Natural killer cell treated with Interleukin-12 subunit alpha and Interleukin-12 subunit beta and Interleukin-15 and Interleukin-18, amount 100 ng/mL, for 72 hours (primary cell): ENCODE measurements around the gene ENPP6. TPM values are rescaled to one million over a fixed set of nuclear protein-coding genes. Genes with fewer than 3 reads are reported as not detected.

Experiments used
- ATAC-seq, 2 donors: fragments of 150-1000 bp; cut with Tn5 transposase in 1 of 2; sonication (Bioruptor Pico), chemical (Tn5 transposase) in 1 of 2; 2 replicates each; pipeline ENCODE4 v1.10.0; 2021
- DNase-seq: peaks from one replicate; pipeline ENCODE4 v3.0.0; 2022; ENCODE audit warnings: low spot score
- H3K27ac Mint-ChIP-seq, 2 donors: 1 replicate in 1 of 2; 2 replicates in 1 of 2; pipeline ENCODE4 v1.8.0; 2022; ENCODE audit warnings: mixed read lengths in 2 of 2, mild to moderate bottlenecking in 1 of 2, moderate library complexity in 1 of 2
- H3K27me3 Mint-ChIP-seq, 2 donors: 1 replicate in 1 of 2; 2 replicates in 1 of 2; pipeline ENCODE4 v1.8.0; 2022; ENCODE audit warnings: mixed read lengths in 2 of 2
- H3K36me3 Mint-ChIP-seq: one replicate; pipeline ENCODE4 v1.8.0; 2022; ENCODE audit warnings: mixed read lengths
- H3K4me1 Mint-ChIP-seq, 2 donors: 1 replicate in 1 of 2; 2 replicates in 1 of 2; pipeline ENCODE4 v1.8.0; 2022; ENCODE audit warnings: low read depth in 2 of 2, mixed read lengths in 2 of 2, mild to moderate bottlenecking in 1 of 2
- H3K4me3 Mint-ChIP-seq: one replicate; pipeline ENCODE4 v1.8.0; 2022; ENCODE audit warnings: mixed read lengths
- H3K9me3 Mint-ChIP-seq: 2 replicates; pipeline ENCODE4 v1.8.0; 2022; ENCODE audit warnings: mixed read lengths
- total RNA-seq, 2 donors: library from RNA; stranded (reverse); gene quantifications; one replicate each; pipeline ENCODE4 v1.2.3, GENCODE V29; 2022

The ENPP6 gene
- total RNA-seq, 2 donors from 2014 or later, result 1.4 to 5.8 TPM

DNA sequence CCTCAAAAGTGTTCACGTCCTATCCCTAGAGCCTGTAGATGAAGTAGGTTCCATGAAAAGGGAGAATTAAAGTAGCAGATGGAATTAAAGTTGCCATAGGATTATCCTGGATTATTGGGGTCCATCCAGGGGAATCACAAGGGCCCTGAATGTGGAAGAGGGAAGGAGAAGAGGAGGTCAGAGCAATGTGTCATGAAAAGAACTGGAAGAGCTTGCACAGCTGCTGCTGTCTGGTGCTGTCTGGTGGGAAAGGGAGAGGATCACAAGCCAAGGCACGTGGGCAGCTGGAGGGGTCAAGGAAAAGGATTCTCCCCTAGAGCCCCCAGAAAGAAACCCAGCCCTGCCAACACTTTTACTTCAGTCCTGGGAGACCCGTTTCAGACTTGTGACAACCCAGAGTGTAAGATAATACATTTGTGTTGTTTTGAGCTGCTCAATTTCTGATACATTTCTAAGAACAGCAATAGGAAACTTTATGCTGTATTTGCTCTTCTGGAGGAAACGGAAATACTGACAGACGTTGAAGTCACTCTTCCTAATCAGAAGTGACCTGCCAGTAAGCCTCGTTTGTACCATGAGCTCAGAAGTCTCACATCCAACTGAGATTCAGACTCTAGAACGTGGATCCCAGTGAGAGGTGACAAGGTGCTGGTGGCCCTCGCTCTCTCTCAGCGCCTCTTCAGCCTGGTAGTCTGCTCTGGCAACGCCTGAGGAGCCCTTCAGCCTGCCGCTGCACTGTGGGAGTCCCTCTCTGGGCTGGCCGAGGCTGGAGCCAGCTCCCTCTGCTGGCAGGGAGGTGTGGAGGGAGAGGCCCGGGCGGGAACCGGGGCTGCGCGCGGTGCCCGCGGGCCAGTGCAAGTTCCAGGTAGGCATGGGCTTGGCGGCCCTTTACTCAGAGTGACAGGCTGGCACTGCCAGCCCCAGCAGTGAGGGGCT lies 34.7 kb upstream of the ENPP6 start:
- ATAC-seq (no peak), DNase-seq (no peak)
- Mint-ChIP-seq H3K36me3 (no peaks in the 10 kb centered on the region), H3K4me3 (no peak overlapping the region), H3K27me3 (peaks cover 4 to 9% of the 10 kb centered on the region in 2 donors), H3K9me3 (no peaks in the 10 kb centered on the region), H3K4me1 (peaks cover 18 to 21% of the 10 kb centered on the region in 2 donors), H3K27ac (no peak overlapping the region)

GRCh38 chr4:184251670-184251980 lies 34.0 kb upstream of the ENPP6 start:
- DNase-seq (no peak), ATAC-seq (no peak)
- Mint-ChIP-seq H3K27me3 (peaks cover 4 to 9% of the 10 kb centered on the region in 2 donors), H3K4me1 (peaks cover 16 to 22% of the 10 kb centered on the region in 2 donors), H3K9me3 (no peaks in the 10 kb centered on the region), H3K27ac (peak overlapping the region in 1 of 2 donors; percentile 58), H3K4me3 (no peak overlapping the region), H3K36me3 (no peaks in the 10 kb centered on the region)

DNA sequence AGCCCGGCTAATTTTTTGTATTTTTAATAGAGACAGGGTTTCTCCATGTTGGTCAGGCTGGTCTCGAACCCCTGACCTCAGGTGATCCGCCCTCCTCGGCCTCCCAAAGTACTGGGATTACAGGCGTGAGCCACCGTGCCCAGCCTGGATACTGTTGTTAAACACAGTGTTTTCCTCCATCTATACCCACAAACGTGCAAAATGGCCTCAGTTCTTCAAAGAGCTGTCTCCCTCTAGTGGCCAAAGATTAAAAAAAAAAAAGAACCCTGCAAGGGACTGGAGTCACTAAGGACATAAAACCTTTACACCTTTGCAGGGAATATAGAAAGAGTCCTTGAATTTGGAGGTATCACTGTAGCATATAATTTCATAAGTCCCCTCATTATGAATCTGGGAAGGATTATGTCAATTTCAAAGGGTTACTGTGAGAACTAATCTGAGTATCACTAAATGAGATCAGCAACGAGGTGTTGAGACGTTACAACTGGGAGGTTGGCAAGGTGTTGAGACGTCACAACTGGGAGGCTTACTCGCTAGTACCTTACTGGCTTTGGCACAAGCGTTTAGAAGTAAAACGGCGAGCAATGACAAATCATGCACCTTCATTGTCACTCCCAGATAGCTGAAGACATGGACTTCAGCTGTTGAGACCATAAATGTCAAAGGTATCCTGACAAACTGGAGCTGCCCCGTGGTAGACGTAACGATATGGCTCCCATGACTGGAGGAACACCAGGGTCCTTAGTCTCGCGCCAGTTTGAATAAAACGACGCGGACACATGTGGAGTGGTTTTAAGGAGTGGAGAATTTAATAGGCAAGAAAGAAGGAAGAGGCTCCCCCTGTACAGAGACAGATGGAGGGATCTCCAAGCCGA lies 33.4 kb upstream of the ENPP6 start:
- peaks cover 4 to 9% of the 10 kb centered on the region in 2 donors for H3K27me3 Mint-ChIP-seq
- peaks cover 15 to 22% of the 10 kb centered on the region in 2 donors for H3K4me1 Mint-ChIP-seq
- peak; percentile 70 to 79 for ATAC-seq
- no peaks in the 10 kb centered on the region for H3K9me3 Mint-ChIP-seq
- no peaks in the 10 kb centered on the region for H3K36me3 Mint-ChIP-seq
- H3K4me3 Mint-ChIP-seq, result no peak overlapping the region
- H3K27ac Mint-ChIP-seq, result peak overlapping the region in 1 of 2 donors; percentile 58
- DNase-seq, result no peak

GRCh38 chr4:184248216-184248615 lies 30.5 kb upstream of the ENPP6 start:
- peaks cover 4 to 9% of the 10 kb centered on the region in 2 donors for H3K27me3 Mint-ChIP-seq
- peak overlapping the region in 1 of 2 donors; percentile 47 for H3K27ac Mint-ChIP-seq
- H3K9me3 Mint-ChIP-seq, result no peaks in the 10 kb centered on the region
- H3K4me1 Mint-ChIP-seq, result peaks cover 15 to 22% of the 10 kb centered on the region in 2 donors
- no peak for ATAC-seq
- DNase-seq, result no peak
- no peak overlapping the region for H3K4me3 Mint-ChIP-seq
- no peaks in the 10 kb centered on the region for H3K36me3 Mint-ChIP-seq

GRCh38 chr4:184247421-184247820 lies 29.7 kb upstream of the ENPP6 start:
- peaks cover 4 to 9% of the 10 kb centered on the region in 2 donors for H3K27me3 Mint-ChIP-seq
- peak overlapping the region in 1 of 2 donors; percentile 47 for H3K27ac Mint-ChIP-seq
- peaks cover 15 to 22% of the 10 kb centered on the region in 2 donors for H3K4me1 Mint-ChIP-seq
- no peak overlapping the region for H3K4me3 Mint-ChIP-seq
- H3K9me3 Mint-ChIP-seq, result no peaks in the 10 kb centered on the region
- no peak for DNase-seq
- no peaks in the 10 kb centered on the region for H3K36me3 Mint-ChIP-seq
- no peak for ATAC-seq

GRCh38 chr4:184246426-184246825 lies 28.8 kb upstream of the ENPP6 start:
- Mint-ChIP-seq H3K9me3 (no peaks in the 10 kb centered on the region), H3K27ac (no peak overlapping the region), H3K4me3 (no peak overlapping the region), H3K36me3 (no peaks in the 10 kb centered on the region), H3K4me1 (peaks cover 15 to 17% of the 10 kb centered on the region in 2 donors), H3K27me3 (peaks cover 4 to 9% of the 10 kb centered on the region in 2 donors)
- ATAC-seq (peak in 1 of 2 donors; percentile 46), DNase-seq (no peak)

GRCh38 chr4:184238072-184238745 lies 20.5 kb upstream of the ENPP6 start:
- ATAC-seq, result no peak
- Mint-ChIP-seq H3K4me1 (peaks cover 41 to 43% of the 10 kb centered on the region in 2 donors), H3K27me3 (no peaks in the 10 kb centered on the region), H3K36me3 (peaks cover 4% of the 10 kb centered on the region), H3K4me3 (peak overlapping the region; percentile 68), H3K9me3 (no peaks in the 10 kb centered on the region), H3K27ac (peak overlapping the region; percentile 91 to 96)
- no peak for DNase-seq

GRCh38 chr4:184237612-184238011 lies 19.9 kb upstream of the ENPP6 start:
- peaks cover 4% of the 10 kb centered on the region for H3K36me3 Mint-ChIP-seq
- DNase-seq, result no peak
- no peaks in the 10 kb centered on the region for H3K27me3 Mint-ChIP-seq
- H3K9me3 Mint-ChIP-seq, result no peaks in the 10 kb centered on the region
- H3K4me1 Mint-ChIP-seq, result peaks cover 41 to 43% of the 10 kb centered on the region in 2 donors
- peak overlapping the region; percentile 91 to 96 for H3K27ac Mint-ChIP-seq
- H3K4me3 Mint-ChIP-seq, result peak overlapping the region; percentile 68
- ATAC-seq, result peak; percentile 94

DNA sequence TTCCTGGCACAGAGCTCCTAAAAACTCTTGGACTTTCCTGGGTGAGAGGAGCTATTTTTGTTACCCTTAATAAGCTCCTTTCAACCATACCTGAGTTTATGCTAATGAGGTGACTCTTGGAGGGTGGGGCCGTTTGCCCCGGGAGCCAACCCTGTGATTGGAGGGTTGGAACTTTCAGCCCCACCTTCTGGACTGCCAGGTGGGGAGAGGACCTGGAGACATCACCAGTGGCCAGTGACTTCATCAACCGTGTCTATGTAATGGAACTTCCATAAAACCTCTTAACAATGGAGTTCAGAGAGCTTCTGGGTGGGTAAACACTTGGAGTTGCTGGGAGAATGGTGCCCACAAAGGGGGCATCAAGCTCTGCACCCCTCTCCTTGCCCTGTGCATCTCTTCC lies 17.9 kb upstream of the ENPP6 start:
- no peak for DNase-seq

GRCh38 chr4:184234155-184234554 lies 16.5 kb upstream of the ENPP6 start:
- peaks cover under 1% of the 10 kb centered on the region for H3K9me3 Mint-ChIP-seq
- ATAC-seq (no peak), DNase-seq (no peak)
- peaks cover 56 to 60% of the 10 kb centered on the region in 2 donors for H3K4me1 Mint-ChIP-seq
- H3K27ac Mint-ChIP-seq, result peak overlapping the region; percentile 91 to 96
- H3K27me3 Mint-ChIP-seq, result no peaks in the 10 kb centered on the region
- H3K36me3 Mint-ChIP-seq, result peaks cover 4% of the 10 kb centered on the region
- H3K4me3 Mint-ChIP-seq, result peak overlapping the region; percentile 48

More for the DNA sequence above, 17.9 kb upstream of the ENPP6 start:
- Mint-ChIP-seq H3K4me1 (peaks cover 43 to 49% of the 10 kb centered on the region in 2 donors), H3K27me3 (no peaks in the 10 kb centered on the region), H3K4me3 (peak overlapping the region; percentile 68), H3K27ac (peak overlapping the region; percentile 91 to 96), H3K9me3 (no peaks in the 10 kb centered on the region), H3K36me3 (peaks cover 4% of the 10 kb centered on the region)
- no peak for ATAC-seq

DNA sequence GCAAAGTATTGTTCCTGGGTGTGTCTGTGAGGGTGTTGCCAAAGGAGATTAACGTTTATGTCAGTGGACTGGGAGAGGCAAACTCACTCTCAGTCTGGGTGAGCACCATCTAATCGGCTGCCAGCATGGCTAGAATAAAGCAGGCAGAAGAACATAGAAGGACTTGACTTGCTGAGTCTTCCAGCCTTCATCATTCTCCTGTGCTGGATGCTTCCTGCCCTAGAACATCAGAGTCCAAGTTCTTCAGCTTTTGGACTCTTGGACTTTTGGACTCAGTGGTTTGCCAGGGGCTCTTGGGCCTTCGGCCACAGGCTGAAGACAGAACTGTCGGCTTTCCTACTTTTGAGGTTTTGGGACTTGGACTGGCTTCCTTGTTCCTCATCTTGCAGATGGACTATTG lies 15.3 kb upstream of the ENPP6 start:
- peaks cover 6% of the 10 kb centered on the region for H3K9me3 Mint-ChIP-seq
- no peak for DNase-seq
- no peak overlapping the region for H3K4me3 Mint-ChIP-seq
- no peak for ATAC-seq
- peaks cover 0 to 7% of the 10 kb centered on the region in 2 donors for H3K27me3 Mint-ChIP-seq
- peak overlapping the region in 1 of 2 donors; percentile 78 for H3K27ac Mint-ChIP-seq
- peaks cover 61 to 64% of the 10 kb centered on the region in 2 donors for H3K4me1 Mint-ChIP-seq
- H3K36me3 Mint-ChIP-seq, result peaks cover 11% of the 10 kb centered on the region

DNA sequence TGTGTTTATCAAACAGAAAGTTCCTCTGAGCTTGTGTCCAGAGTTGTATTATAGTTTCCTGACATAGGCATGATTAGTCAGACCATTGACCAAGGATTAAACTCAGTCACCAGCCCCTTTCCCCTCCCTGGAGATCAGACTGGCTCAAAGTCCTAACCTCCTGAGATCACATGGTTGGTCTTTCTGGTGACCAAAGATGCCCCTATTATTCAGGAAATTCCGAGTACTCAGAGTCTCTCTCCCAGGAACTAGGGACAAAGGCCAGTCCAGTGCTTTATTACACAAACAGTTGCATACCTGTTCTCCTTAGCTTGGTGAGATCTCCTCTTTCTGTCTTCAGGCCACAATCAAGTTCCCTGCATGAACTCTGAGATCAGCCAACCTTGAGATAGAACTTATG lies 14.5 kb upstream of the ENPP6 start:
- Mint-ChIP-seq H3K27me3 (peaks cover 0 to 7% of the 10 kb centered on the region in 2 donors), H3K4me3 (no peak overlapping the region), H3K36me3 (peaks cover 11% of the 10 kb centered on the region), H3K9me3 (peaks cover 6% of the 10 kb centered on the region), H3K4me1 (peaks cover 54 to 62% of the 10 kb centered on the region in 2 donors), H3K27ac (peak overlapping the region in 1 of 2 donors; percentile 78)
- DNase-seq (no peak), ATAC-seq (no peak)

GRCh38 chr4:184231573-184231972 lies 13.9 kb upstream of the ENPP6 start:
- peaks cover 48 to 59% of the 10 kb centered on the region in 2 donors for H3K4me1 Mint-ChIP-seq
- no peak overlapping the region for H3K4me3 Mint-ChIP-seq
- H3K27ac Mint-ChIP-seq, result peak overlapping the region; percentile 92 to 96

More at GRCh38 chr4:184231573-184231972, 13.9 kb upstream of the ENPP6 start:
- peaks cover 0 to 7% of the 10 kb centered on the region in 2 donors for H3K27me3 Mint-ChIP-seq
- H3K36me3 Mint-ChIP-seq, result peaks cover 11% of the 10 kb centered on the region
- no peak for DNase-seq
- peaks cover 6% of the 10 kb centered on the region for H3K9me3 Mint-ChIP-seq
- no peak for ATAC-seq
